Caco-2 (cell line): Measurements from ENCODE around the gene ECE2. TPM values are rescaled to one million over a fixed set of nuclear protein-coding genes. Genes with fewer than 3 reads are reported as not detected.

Source experiments
- BruUV-seq: library from RNA; stranded (reverse); fragments of 400-500 nt; replicated peaks from 2 replicates; lab custom pipeline; 2021; lab: Mats Ljungman, UMichigan
- CTCF ChIA-PET: fragments of 300-600 bp; sonication (Branson Sonifier 250); formaldehyde crosslinking; loops from one replicate; lab custom pipeline; 2022; ENCODE audit warnings: antibody characterized with exemption; lab: Charles Lee
- POLR2A ChIA-PET: fragments of 300-600 bp; sonication (Branson Sonifier 250); formaldehyde crosslinking; loops from one replicate; lab custom pipeline; 2022; ENCODE audit warnings: antibody characterized with exemption; lab: Charles Lee
- DNase-seq, 2 experiments: peaks; one replicate each; pipeline versions ENCODE4 v3.0.0 to v3.0.0-alpha.2; 2020 to 2022
- H3K27me3 ChIP-seq: replicated peaks from 2 replicates; pipeline ENCODE4 v1.6.0; 2011; ENCODE audit warnings: low read length; ENCODE audit not compliant: control insufficient read depth, insufficient read depth
- H3K36me3 ChIP-seq: 2 replicates; pipeline ENCODE4 v1.5.1; 2011; ENCODE audit warnings: low read length; ENCODE audit not compliant: control insufficient read depth, insufficient read depth
- H3K4me1 ChIP-seq: fragments of 250-450 bp; sonication (Bioruptor Pico); 2 replicates; pipeline ENCODE4 v1.5.1; 2020; ENCODE audit warnings: mild to moderate bottlenecking
- H3K4me3 ChIP-seq: 2 replicates; pipeline ENCODE4 v1.5.1; 2011; ENCODE audit warnings: low read depth, mild to moderate bottlenecking, control low read depth, low read length
- H3K9me3 ChIP-seq: fragments of 250-450 bp; sonication (Bioruptor Pico); 2 replicates; pipeline ENCODE4 v1.5.1; 2020; ENCODE audit warnings: mild to moderate bottlenecking, moderate library complexity
- H3K27ac Mint-ChIP-seq: one replicate; pipeline ENCODE4 v1.8.0; 2022; ENCODE audit warnings: mixed read lengths; ENCODE audit not compliant: unreplicated experiment
- H3K27me3 Mint-ChIP-seq: one replicate; pipeline ENCODE4 v1.8.0; 2022; ENCODE audit warnings: mixed read lengths; ENCODE audit not compliant: insufficient read depth, unreplicated experiment
- H3K36me3 Mint-ChIP-seq: one replicate; pipeline ENCODE4 v1.8.0; 2022; ENCODE audit warnings: mild to moderate bottlenecking, mixed read lengths; ENCODE audit not compliant: insufficient read depth, unreplicated experiment
- H3K4me1 Mint-ChIP-seq: one replicate; pipeline ENCODE4 v1.8.0; 2022; ENCODE audit warnings: low read depth, mixed read lengths; ENCODE audit not compliant: unreplicated experiment
- H3K4me3 Mint-ChIP-seq: one replicate; pipeline ENCODE4 v1.8.0; 2022; ENCODE audit warnings: mild to moderate bottlenecking, moderate library complexity, mixed read lengths; ENCODE audit not compliant: unreplicated experiment
- H3K9me3 Mint-ChIP-seq: one replicate; pipeline ENCODE4 v1.8.0; 2022; ENCODE audit warnings: mixed read lengths; ENCODE audit not compliant: unreplicated experiment
- intact Hi-C: fragments of 100-400 bp; cut with micrococcal nuclease; formaldehyde crosslinking; loops from one replicate; pipeline ENCODE4 v1.10.0; 2022; ENCODE audit not compliant: unreplicated experiment
- total RNA-seq: library from RNA; stranded (reverse); gene quantifications from 2 replicates; pipeline ENCODE4 v1.2.3, GENCODE V29; 2022
- TF ChIP-seq, protein P1 (sequence below), 2 experiments: fragments of 200-600 bp in 1 of 2; IDR thresholded peaks; 1 replicate in 1 of 2; 2 replicates in 1 of 2; pipeline versions ENCODE4 v1.5.1 to v1.8.0; 2011 to 2022; ENCODE audit warnings: antibody characterized with exemption in 1 of 2, control low read depth in 1 of 2, inconsistent platforms in 1 of 2, low read depth in 1 of 2, low read length in 1 of 2, mild to moderate bottlenecking in 1 of 2, moderate library complexity in 1 of 2; ENCODE audit not compliant: insufficient read depth in 1 of 2, severe bottlenecking in 1 of 2, unreplicated experiment in 1 of 2

ECE2 gene
- total RNA-seq, 1 experiment from 2014 or later = not detected

DNA sequence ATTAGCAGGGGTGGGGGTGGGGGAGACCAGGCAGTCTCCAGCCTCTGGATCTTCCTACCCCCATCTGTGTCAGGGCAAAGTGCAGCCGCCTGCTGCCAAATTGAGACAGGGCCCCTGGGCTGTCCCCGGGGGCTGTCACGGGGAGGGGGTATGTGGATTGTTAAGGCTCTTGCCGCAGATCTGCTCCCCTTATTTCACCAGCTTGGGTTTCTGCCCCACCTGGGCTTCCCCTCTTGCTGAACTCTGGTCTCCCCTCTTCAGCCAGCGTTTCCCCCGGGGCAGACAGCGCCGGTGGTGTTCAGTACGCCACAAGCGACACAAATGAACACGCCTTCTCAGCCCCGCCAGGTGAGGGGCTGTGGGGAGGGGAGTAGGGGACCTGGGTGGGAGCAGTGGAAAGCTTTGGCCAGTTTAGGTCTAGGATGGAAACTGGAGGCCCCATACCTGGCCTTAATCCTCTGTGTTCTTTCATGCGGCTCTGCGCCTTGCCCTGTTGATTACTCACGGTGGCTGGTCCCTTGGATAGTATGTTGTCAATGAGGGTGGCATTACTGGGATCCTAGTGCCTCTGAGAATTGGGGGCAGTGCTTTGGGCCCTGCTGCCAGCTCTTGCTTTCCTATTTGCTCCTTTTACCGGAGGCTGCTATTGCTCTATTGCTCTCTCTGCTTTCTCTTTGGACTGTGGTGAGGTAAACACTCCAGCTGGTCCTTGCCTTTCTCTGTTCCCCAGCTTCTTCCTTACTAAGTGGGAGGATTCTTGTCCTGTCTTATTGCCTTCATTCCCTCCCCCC lies 40.2 kb downstream of the ECE2 start:
- ChIA-PET POLR2A (no interaction called here), CTCF (interaction anchor here (0.6 kb wide), 1 partner anchor 227 kb away, joined by 4 read pairs; no protein-coding TSS in a partner anchor)
- H3K36me3 ChIP-seq = peaks cover 1% of the 10 kb centered on the region
- intact Hi-C loops = no loop called here
- Mint-ChIP-seq H3K27ac (peak overlapping the region; percentile 67), H3K4me1 (peaks cover 9% of the 10 kb centered on the region), H3K4me3 (peak overlapping the region; percentile 85), H3K27me3 (no peaks in the 10 kb centered on the region), H3K9me3 (no peaks in the 10 kb centered on the region), H3K36me3 (peaks cover 55% of the 10 kb centered on the region)
- peak overlapping the region; percentile 89 for H3K4me3 ChIP-seq
- no TSS peak for BruUV-seq
- no peak for DNase-seq
- TF ChIP-seq, protein P1, sequence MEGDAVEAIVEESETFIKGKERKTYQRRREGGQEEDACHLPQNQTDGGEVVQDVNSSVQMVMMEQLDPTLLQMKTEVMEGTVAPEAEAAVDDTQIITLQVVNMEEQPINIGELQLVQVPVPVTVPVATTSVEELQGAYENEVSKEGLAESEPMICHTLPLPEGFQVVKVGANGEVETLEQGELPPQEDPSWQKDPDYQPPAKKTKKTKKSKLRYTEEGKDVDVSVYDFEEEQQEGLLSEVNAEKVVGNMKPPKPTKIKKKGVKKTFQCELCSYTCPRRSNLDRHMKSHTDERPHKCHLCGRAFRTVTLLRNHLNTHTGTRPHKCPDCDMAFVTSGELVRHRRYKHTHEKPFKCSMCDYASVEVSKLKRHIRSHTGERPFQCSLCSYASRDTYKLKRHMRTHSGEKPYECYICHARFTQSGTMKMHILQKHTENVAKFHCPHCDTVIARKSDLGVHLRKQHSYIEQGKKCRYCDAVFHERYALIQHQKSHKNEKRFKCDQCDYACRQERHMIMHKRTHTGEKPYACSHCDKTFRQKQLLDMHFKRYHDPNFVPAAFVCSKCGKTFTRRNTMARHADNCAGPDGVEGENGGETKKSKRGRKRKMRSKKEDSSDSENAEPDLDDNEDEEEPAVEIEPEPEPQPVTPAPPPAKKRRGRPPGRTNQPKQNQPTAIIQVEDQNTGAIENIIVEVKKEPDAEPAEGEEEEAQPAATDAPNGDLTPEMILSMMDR (IDR thresholded peaks at IDR 0.05; ENCODE audit: insufficient read depth in 1 of 2, low read depth in 1 of 2, low read length in 1 of 2, severe bottlenecking in 1 of 2, unreplicated experiment in 1 of 2) = no peak
- no peaks in the 10 kb centered on the region for H3K9me3 ChIP-seq
- H3K4me1 ChIP-seq = peaks cover 11% of the 10 kb centered on the region
- H3K27me3 ChIP-seq = no peaks in the 10 kb centered on the region

DNA sequence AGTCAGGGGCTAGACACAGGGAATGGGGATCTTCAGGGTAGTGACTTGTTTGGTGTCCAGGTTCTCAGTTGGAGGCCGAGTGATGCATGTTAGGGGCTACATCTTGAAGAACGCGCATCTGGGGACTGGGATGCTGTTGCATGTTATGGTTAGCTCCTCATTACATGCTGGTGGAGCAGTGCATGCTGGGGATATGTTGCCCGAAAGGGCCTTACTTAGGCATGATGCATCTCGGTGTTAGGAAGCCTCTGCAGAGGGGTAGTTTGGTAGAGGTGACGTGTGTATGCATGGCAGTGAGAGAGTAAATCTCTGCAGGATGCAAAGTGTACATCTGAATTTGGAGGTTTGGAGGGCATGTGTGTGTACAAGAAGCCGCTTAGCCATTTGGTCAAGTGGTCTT lies 41.0 kb downstream of the ECE2 start:
- Mint-ChIP-seq H3K27me3 (no peaks in the 10 kb centered on the region), H3K36me3 (peaks cover 62% of the 10 kb centered on the region), H3K9me3 (no peaks in the 10 kb centered on the region), H3K4me1 (peaks cover 9% of the 10 kb centered on the region), H3K27ac (peak overlapping the region; percentile 61), H3K4me3 (peak overlapping the region; percentile 85)
- TSS peak; percentile 23 for BruUV-seq
- H3K9me3 ChIP-seq = no peaks in the 10 kb centered on the region
- CTCF ChIA-PET = no interaction called here
- peaks cover 11% of the 10 kb centered on the region for H3K4me1 ChIP-seq
- TF ChIP-seq, protein P1 (IDR thresholded peaks at IDR 0.05; ENCODE audit: insufficient read depth in 1 of 2, low read depth in 1 of 2, low read length in 1 of 2, severe bottlenecking in 1 of 2, unreplicated experiment in 1 of 2) = no peak
- DNase-seq = no peak
- peaks cover 4% of the 10 kb centered on the region for H3K36me3 ChIP-seq
- no peak overlapping the region for H3K4me3 ChIP-seq
- POLR2A ChIA-PET = no interaction called here
- intact Hi-C loops = no loop called here
- no peaks in the 10 kb centered on the region for H3K27me3 ChIP-seq

DNA sequence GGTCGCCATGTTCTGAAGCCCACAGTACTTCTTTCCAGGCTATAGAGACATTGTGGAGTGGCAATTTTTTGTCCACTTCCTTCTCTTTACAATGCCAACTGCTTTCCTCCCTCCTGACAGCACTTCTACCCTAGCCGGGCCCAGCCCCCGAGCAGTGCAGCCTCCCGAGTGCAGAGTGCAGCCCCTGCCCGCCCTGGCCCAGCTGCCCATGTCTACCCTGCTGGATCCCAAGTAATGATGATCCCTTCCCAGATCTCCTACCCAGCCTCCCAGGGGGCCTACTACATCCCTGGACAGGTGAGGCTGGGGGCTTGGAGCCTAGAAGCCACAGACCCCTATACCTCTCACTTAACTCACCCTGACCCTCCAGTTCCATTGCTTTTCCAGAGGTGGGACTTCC lies 41.4 kb downstream of the ECE2 start:
- ChIA-PET CTCF (no interaction called here), POLR2A (no interaction called here)
- Histone ChIP-seq H3K4me3 (no peak overlapping the region), H3K9me3 (no peaks in the 10 kb centered on the region), H3K27me3 (no peaks in the 10 kb centered on the region), H3K4me1 (peaks cover 11% of the 10 kb centered on the region), H3K36me3 (peaks cover 6% of the 10 kb centered on the region)
- intact Hi-C loops = no loop called here
- TF ChIP-seq, protein P1 (IDR thresholded peaks at IDR 0.05; ENCODE audit: insufficient read depth in 1 of 2, low read depth in 1 of 2, low read length in 1 of 2, severe bottlenecking in 1 of 2, unreplicated experiment in 1 of 2) = no peak
- Mint-ChIP-seq H3K27ac (no peak overlapping the region), H3K9me3 (no peaks in the 10 kb centered on the region), H3K4me1 (peaks cover 9% of the 10 kb centered on the region), H3K36me3 (peaks cover 66% of the 10 kb centered on the region), H3K27me3 (no peaks in the 10 kb centered on the region), H3K4me3 (no peak overlapping the region)
- DNase-seq = no peak
- BruUV-seq = no TSS peak
